Keratinocyte (primary cell): ENCODE results near the gene LENG9. TPM values are rescaled to one million over a fixed set of nuclear protein-coding genes. Genes with fewer than 3 reads are reported as not detected.

Experiments
- DNase-seq: peaks from one replicate; pipeline ENCODE4 v3.0.0-alpha.2; 2011; ENCODE audit warnings: low read depth, missing footprints, low spot score
- FAIRE-seq: peaks from 2 replicates; lab custom pipeline; 2011; peaks lifted over from hg19 to GRCh38; lab: Jason Lieb, UNC
- H2AFZ ChIP-seq: 2 replicates; pipeline ENCODE4 v1.6.0; 2012; ENCODE audit warnings: low read length, control low read depth, inconsistent platforms; ENCODE audit not compliant: control insufficient read depth
- H3K27ac ChIP-seq: 2 replicates; pipeline ENCODE4 v1.5.1; 2011; ENCODE audit warnings: low read length; ENCODE audit not compliant: control insufficient read depth, insufficient read depth
- H3K27me3 ChIP-seq: 3 replicates; pipeline ENCODE4 v1.6.0; 2011; ENCODE audit warnings: low read length; ENCODE audit not compliant: control insufficient read depth, insufficient read depth; ENCODE audit errors: extremely low read depth
- H3K36me3 ChIP-seq, 2 experiments: 2 replicates in 1 of 2; 3 replicates in 1 of 2; pipeline ENCODE4 v1.5.1; 2011; ENCODE audit warnings: low read length in 2 of 2, mild to moderate bottlenecking in 1 of 2; ENCODE audit not compliant: control insufficient read depth in 2 of 2, insufficient read depth in 2 of 2; ENCODE audit errors: extremely low read depth in 1 of 2
- H3K4me1 ChIP-seq: 3 replicates; pipeline ENCODE4 v1.5.1; 2011; ENCODE audit warnings: low read length; ENCODE audit not compliant: control insufficient read depth, insufficient read depth; ENCODE audit errors: extremely low read depth
- H3K4me2 ChIP-seq: 3 replicates; pipeline ENCODE4 v1.6.0; 2011; ENCODE audit warnings: low read depth, low read length; ENCODE audit not compliant: control insufficient read depth, insufficient read depth; ENCODE audit errors: extremely low read depth
- H3K4me3 ChIP-seq, 3 experiments: fragments of 200-600 bp in 1 of 3; sonication (generic) in 1 of 3; 2 replicates in 2 of 3; 3 replicates in 1 of 3; pipeline ENCODE4 v1.5.1; 2011 to 2016; ENCODE audit warnings: low read length in 3 of 3, mild to moderate bottlenecking in 3 of 3, control low read depth in 2 of 3, inconsistent platforms in 1 of 3, low read depth in 1 of 3, mixed read lengths in 1 of 3, mixed run types in 1 of 3, moderate library complexity in 1 of 3; ENCODE audit not compliant: control insufficient read depth in 2 of 3, insufficient read depth in 2 of 3; ENCODE audit errors: extremely low read depth in 1 of 3
- H3K79me2 ChIP-seq: 2 replicates; pipeline ENCODE4 v1.6.0; 2012; ENCODE audit warnings: low read length; ENCODE audit not compliant: control insufficient read depth, insufficient read depth
- H3K9ac ChIP-seq: 3 replicates; pipeline ENCODE4 v1.6.0; 2011; ENCODE audit warnings: low read length; ENCODE audit not compliant: control insufficient read depth, insufficient read depth; ENCODE audit errors: extremely low read depth
- H3K9me1 ChIP-seq: 3 replicates; pipeline ENCODE4 v1.6.0; 2011; ENCODE audit warnings: low read length; ENCODE audit not compliant: control insufficient read depth, insufficient read depth; ENCODE audit errors: extremely low read depth
- H3K9me3 ChIP-seq: 2 replicates; pipeline ENCODE4 v1.5.1; 2012; ENCODE audit warnings: low read depth, low read length; ENCODE audit not compliant: control insufficient read depth
- H4K20me1 ChIP-seq: 3 replicates; pipeline ENCODE4 v1.6.0; 2011; ENCODE audit warnings: low read length; ENCODE audit not compliant: control insufficient read depth, insufficient read depth; ENCODE audit errors: extremely low read depth
- EZH2 ChIP-seq: IDR thresholded peaks from one replicate; pipeline ENCODE4 v1.6.1; 2012; ENCODE audit warnings: inconsistent platforms, mild to moderate bottlenecking, low read length, moderate library complexity
- dilution Hi-C: fragments of 300-500 bp; cut with MboI; formaldehyde crosslinking; loops from one replicate; pipeline ENCODE4 v1.7.0; 2020; ENCODE audit warnings: low sequenced_read_pairs; ENCODE audit not compliant: extremely low pct_ligation_motif_present
- polyA plus RNA-seq, 5 experiments: library from polyadenylated mRNA; depleted of rRNA in 3 of 5; stranded (reverse) in 3 of 5; stranded (forward) in 1 of 5; unstranded in 1 of 5; fragments of >200 nt; gene quantifications; 1 replicate in 1 of 5; 2 replicates in 3 of 5; 3 replicates in 1 of 5; pipeline versions ENCODE4 v1.2.1 to v1.2.3, GENCODE V29; 2011 to 2012; ENCODE audit warnings: missing spikeins in 2 of 5, low read depth in 1 of 5, low replicate concordance in 1 of 5
- TF ChIP-seq, protein P1 (sequence below), 3 experiments: IDR thresholded peaks in 1 of 3; conservative IDR thresholded peaks in 1 of 3; optimal IDR thresholded peaks in 1 of 3; 2 replicates in 2 of 3; 3 replicates in 1 of 3; pipeline versions ENCODE3 to v1.5.1; 2011; ENCODE audit warnings: low read length in 3 of 3, mild to moderate bottlenecking in 3 of 3, moderate library complexity in 2 of 3, control low read depth in 1 of 3, inconsistent platforms in 1 of 3; ENCODE audit not compliant: insufficient read depth in 2 of 3; ENCODE audit errors: extremely low read depth in 1 of 3

The LENG9 gene
- polyA plus RNA-seq, 1 donor (not counting 4 experiments of a cell fraction or from before 2014, with no cell fraction given) = 1.3 TPM

- no peak overlapping the region for H3K9ac ChIP-seq
- dilution Hi-C loops = no loop called here
- no peaks in the 10 kb centered on the region for H4K20me1 ChIP-seq
- H3K27me3 ChIP-seq = no peaks in the 10 kb centered on the region
- no peak overlapping the region for H3K4me2 ChIP-seq
- no peak overlapping the region for H2AFZ ChIP-seq
- no peak for DNase-seq
- no peaks in the 10 kb centered on the region for H3K9me1 ChIP-seq
- no peaks in the 10 kb centered on the region for H3K79me2 ChIP-seq
- peaks cover 0 to 5% of the 10 kb centered on the region in 2 experiments for H3K36me3 ChIP-seq
- H3K4me3 ChIP-seq = no peak overlapping the region
- no peak overlapping the region for H3K27ac ChIP-seq
- no peaks in the 10 kb centered on the region for H3K4me1 ChIP-seq
- TF ChIP-seq, protein P1, sequence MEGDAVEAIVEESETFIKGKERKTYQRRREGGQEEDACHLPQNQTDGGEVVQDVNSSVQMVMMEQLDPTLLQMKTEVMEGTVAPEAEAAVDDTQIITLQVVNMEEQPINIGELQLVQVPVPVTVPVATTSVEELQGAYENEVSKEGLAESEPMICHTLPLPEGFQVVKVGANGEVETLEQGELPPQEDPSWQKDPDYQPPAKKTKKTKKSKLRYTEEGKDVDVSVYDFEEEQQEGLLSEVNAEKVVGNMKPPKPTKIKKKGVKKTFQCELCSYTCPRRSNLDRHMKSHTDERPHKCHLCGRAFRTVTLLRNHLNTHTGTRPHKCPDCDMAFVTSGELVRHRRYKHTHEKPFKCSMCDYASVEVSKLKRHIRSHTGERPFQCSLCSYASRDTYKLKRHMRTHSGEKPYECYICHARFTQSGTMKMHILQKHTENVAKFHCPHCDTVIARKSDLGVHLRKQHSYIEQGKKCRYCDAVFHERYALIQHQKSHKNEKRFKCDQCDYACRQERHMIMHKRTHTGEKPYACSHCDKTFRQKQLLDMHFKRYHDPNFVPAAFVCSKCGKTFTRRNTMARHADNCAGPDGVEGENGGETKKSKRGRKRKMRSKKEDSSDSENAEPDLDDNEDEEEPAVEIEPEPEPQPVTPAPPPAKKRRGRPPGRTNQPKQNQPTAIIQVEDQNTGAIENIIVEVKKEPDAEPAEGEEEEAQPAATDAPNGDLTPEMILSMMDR (optimal IDR thresholded peaks at IDR 0.05 in 1 of 3, IDR thresholded peaks at IDR 0.05 in 1 of 3, conservative IDR thresholded peaks at IDR 0.05 in 1 of 3; ENCODE audit: extremely low read depth in 1 of 3, insufficient read depth in 2 of 3, low read length in 3 of 3) = peak; percentile 67 to 87 (median 72)
- TF ChIP-seq EZH2 = no peak
- H3K9me3 ChIP-seq = no peaks in the 10 kb centered on the region
- no peak for FAIRE-seq
These were observed 24.3 kb downstream of the LENG9 start for GRCh38 chr19:54439174-54439851.

DNA sequence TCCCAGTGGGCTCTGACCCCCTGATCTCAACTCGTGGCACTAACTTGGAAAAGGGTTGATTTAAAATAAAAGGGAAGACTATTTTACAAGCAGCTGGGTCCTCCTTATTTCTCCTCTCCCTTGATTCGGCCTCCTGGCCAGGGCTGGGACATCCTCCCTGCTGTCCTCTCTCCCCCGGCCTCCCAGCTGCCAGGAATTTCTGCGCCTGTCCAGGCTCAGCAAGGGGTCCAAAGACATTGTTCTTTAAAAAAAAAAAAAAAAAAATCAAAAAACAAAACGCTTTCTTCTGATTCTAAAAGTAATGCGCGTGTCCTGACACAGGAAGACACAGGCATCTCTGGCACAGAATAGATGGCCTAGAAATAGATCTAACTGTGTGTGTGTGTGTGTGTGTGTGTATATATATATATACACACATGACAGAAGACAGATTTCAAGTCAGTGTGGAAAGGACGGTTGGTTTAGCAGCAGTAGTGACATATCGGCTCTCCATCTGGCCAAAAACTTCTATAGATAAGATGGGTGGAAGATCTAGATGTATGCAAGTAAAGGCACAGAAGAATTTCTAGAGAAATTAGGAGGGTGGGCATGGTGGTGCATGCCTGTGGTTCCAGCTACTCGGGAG is 26.8 kb downstream of the LENG9 start:
- DNase-seq = no peak
- TF ChIP-seq EZH2 = no peak

More for the DNA sequence above, 26.8 kb downstream of the LENG9 start:
- Histone ChIP-seq H2AFZ (no peak overlapping the region), H3K4me2 (no peak overlapping the region), H3K27ac (no peak overlapping the region), H3K4me1 (peaks cover 10% of the 10 kb centered on the region), H3K9me1 (no peaks in the 10 kb centered on the region), H4K20me1 (no peaks in the 10 kb centered on the region), H3K36me3 (peaks cover 0 to 5% of the 10 kb centered on the region in 2 experiments), H3K79me2 (no peaks in the 10 kb centered on the region), H3K9ac (no peak overlapping the region), H3K27me3 (no peaks in the 10 kb centered on the region), H3K4me3 (no peak overlapping the region), H3K9me3 (no peaks in the 10 kb centered on the region)
- FAIRE-seq = no peak
- dilution Hi-C loops = no loop called here
